Measurements from ENCODE around the gene C1orf174. TPM values are rescaled to one million over a fixed set of nuclear protein-coding genes. Genes with fewer than 3 reads are reported as not detected.

The C1orf174 gene
- total RNA-seq, 1 experiment from 2014 or later = 21.1 TPM

- peaks cover under 1% of the 10 kb centered on the region for H3K23me2 ChIP-seq (ENCODE audit: insufficient read length, low read depth, low read length, poor library complexity, severe bottlenecking)
- no peaks in the 10 kb centered on the region; a peak in 1 of 7 replicates for H3K36me3 Mint-ChIP-seq (ENCODE audit: insufficient read depth in 1 of 3, low read depth in 3 of 3)
- no peak overlapping the region for H2BK5ac ChIP-seq (ENCODE audit: insufficient read length, low read length)
- no peak overlapping the region for H2AK5ac ChIP-seq (ENCODE audit: insufficient read length, low read length)
- no peak overlapping the region for H4K8ac ChIP-seq (replicated peaks; ENCODE audit: insufficient read length, low read depth, low read length)
- no peak overlapping the region for H3K23ac ChIP-seq (ENCODE audit: insufficient read length, low read depth, low read length)
- no peak overlapping the region for H3K27ac Mint-ChIP-seq
- H3K27ac ChIP-seq (ENCODE audit: insufficient read length, low read depth, low read length) = no peak overlapping the region
- no peak overlapping the region for H2BK15ac ChIP-seq (ENCODE audit: low read depth, low read length)
- H3K4ac ChIP-seq (ENCODE audit: low read depth, low read length) = no peak overlapping the region
- peaks cover 23 to 28% of the 10 kb centered on the region in 2 experiments for H3K4me1 Mint-ChIP-seq
- H3K9me3 Mint-ChIP-seq = no peaks in the 10 kb centered on the region
- no peak overlapping the region for H3T11ph ChIP-seq (ENCODE audit: low read length)
- no peak overlapping the region for H3K56ac ChIP-seq (ENCODE audit: insufficient read length, low read depth, low read length)
- H3K9ac ChIP-seq (ENCODE audit: extremely low read depth, insufficient read length, low read length) = no peak overlapping the region
- H3K4me3 Mint-ChIP-seq = no peak overlapping the region
- no peaks in the 10 kb centered on the region for H3K79me1 ChIP-seq (ENCODE audit: insufficient read depth, low read depth, low read length, poor library complexity, severe bottlenecking)
- H3K27me3 ChIP-seq (ENCODE audit: insufficient read depth, low read length) = no peaks in the 10 kb centered on the region
- H4K20me1 ChIP-seq (ENCODE audit: control insufficient read depth, insufficient read depth, insufficient read length) = no peaks in the 10 kb centered on the region
- H2BK20ac ChIP-seq (ENCODE audit: low read depth, low read length, poor library complexity, severe bottlenecking) = no peak overlapping the region
- H4K91ac ChIP-seq (ENCODE audit: insufficient read length, low read depth, low read length) = no peak overlapping the region
- H3K4me2 ChIP-seq (ENCODE audit: insufficient read depth, insufficient read length, low read length) = no peak overlapping the region
- H3K79me2 ChIP-seq (ENCODE audit: insufficient read depth, low read length) = no peaks in the 10 kb centered on the region
- WGBS (ENCODE audit: extremely low coverage, insufficient read length, low lambda C conversion rate) = no CpG with 5 or more reads among the region's 4 CpGs
- H2AFZ ChIP-seq (ENCODE audit: low read length) = no peak overlapping the region
- H4K5ac ChIP-seq (ENCODE audit: insufficient read length, low read depth, low read length) = no peak overlapping the region
- no peak overlapping the region for H2BK120ac ChIP-seq (ENCODE audit: low read depth, low read length, poor library complexity, severe bottlenecking)
- no peak for DNase-seq
- H3K14ac ChIP-seq (ENCODE audit: insufficient read depth, low read length) = no peak overlapping the region
- peaks cover 2% of the 10 kb centered on the region for H3K27me3 Mint-ChIP-seq (ENCODE audit: low read depth)
- H3K4me1 ChIP-seq (ENCODE audit: insufficient read depth, low read length) = no peaks in the 10 kb centered on the region
- no peak overlapping the region for H2BK12ac ChIP-seq (ENCODE audit: insufficient read length, low read depth, low read length)
- no peaks in the 10 kb centered on the region for H3K9me3 ChIP-seq (ENCODE audit: control insufficient read depth, low read depth, low read length)
- no peak overlapping the region for H3K18ac ChIP-seq (ENCODE audit: insufficient read length, low read depth, low read length)
- TF ChIP-seq, protein P1, sequence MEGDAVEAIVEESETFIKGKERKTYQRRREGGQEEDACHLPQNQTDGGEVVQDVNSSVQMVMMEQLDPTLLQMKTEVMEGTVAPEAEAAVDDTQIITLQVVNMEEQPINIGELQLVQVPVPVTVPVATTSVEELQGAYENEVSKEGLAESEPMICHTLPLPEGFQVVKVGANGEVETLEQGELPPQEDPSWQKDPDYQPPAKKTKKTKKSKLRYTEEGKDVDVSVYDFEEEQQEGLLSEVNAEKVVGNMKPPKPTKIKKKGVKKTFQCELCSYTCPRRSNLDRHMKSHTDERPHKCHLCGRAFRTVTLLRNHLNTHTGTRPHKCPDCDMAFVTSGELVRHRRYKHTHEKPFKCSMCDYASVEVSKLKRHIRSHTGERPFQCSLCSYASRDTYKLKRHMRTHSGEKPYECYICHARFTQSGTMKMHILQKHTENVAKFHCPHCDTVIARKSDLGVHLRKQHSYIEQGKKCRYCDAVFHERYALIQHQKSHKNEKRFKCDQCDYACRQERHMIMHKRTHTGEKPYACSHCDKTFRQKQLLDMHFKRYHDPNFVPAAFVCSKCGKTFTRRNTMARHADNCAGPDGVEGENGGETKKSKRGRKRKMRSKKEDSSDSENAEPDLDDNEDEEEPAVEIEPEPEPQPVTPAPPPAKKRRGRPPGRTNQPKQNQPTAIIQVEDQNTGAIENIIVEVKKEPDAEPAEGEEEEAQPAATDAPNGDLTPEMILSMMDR (conservative IDR thresholded peaks at IDR 0.05) = no peak; the same call in 2 of the 3 replicates
These were observed 4.7 kb upstream of the C1orf174 start for GRCh38 chr1:3904843-3905185.
